HFFc6 (cell line): Measurements from ENCODE around the gene MPIG6B. TPM values are rescaled to one million over a fixed set of nuclear protein-coding genes. Genes with fewer than 3 reads are reported as not detected.

Experiments used
- DNase-seq: peaks from one replicate; pipeline ENCODE4 v3.0.0-alpha.2; 2018
- H3K27ac Mint-ChIP-seq: 2 replicates; pipeline ENCODE4 v1.8.0; 2020; ENCODE audit warnings: mild to moderate bottlenecking, mixed read lengths
- H3K27me3 Mint-ChIP-seq: 2 replicates; pipeline ENCODE4 v1.8.0; 2021; ENCODE audit warnings: mild to moderate bottlenecking, moderate library complexity, mixed read lengths; ENCODE audit not compliant: insufficient read depth
- H3K36me3 Mint-ChIP-seq: 2 replicates; pipeline ENCODE4 v1.8.0; 2021; ENCODE audit warnings: low read depth, mixed read lengths
- H3K4me1 Mint-ChIP-seq: 2 replicates; pipeline ENCODE4 v1.8.0; 2020; ENCODE audit warnings: low read depth, mixed read lengths
- H3K4me3 Mint-ChIP-seq: 2 replicates; pipeline ENCODE4 v1.8.0; 2020; ENCODE audit warnings: mild to moderate bottlenecking, moderate library complexity, mixed read lengths
- H3K9me3 Mint-ChIP-seq: 2 replicates; pipeline ENCODE4 v1.8.0; 2020; ENCODE audit warnings: mild to moderate bottlenecking, mixed read lengths
- CTCF ChIP-seq: fragments of 200-600 bp; sonication (generic); IDR thresholded peaks from 2 replicates; pipeline ENCODE4 v1.5.0; 2021; ENCODE audit warnings: antibody characterized with exemption, mild to moderate bottlenecking
- total RNA-seq, 6 experiments: library from RNA; stranded (reverse); fragmentation: NEBNext Ultra II Directional; extraction: Animal tissue kit (Norgen Biotek cat#: 25700); gene quantifications; 2 replicates in 1 of 6; 3 replicates in 5 of 6; pipeline ENCODE4 v1.2.3, GENCODE V29; 2021

MPIG6B gene
- total RNA-seq, 6 experiments from 2014 or later, result not detected

GRCh38 chr6:31741815-31742214 lies 18.6 kb downstream of the MPIG6B start:
- Mint-ChIP-seq H3K27me3 (no peaks in the 10 kb centered on the region; the same call in 1 of the 2 replicates), H3K36me3 (peaks cover 9% of the 10 kb centered on the region; the same call in 1 of the 2 replicates), H3K4me3 (no peak overlapping the region), H3K4me1 (peaks cover 43% of the 10 kb centered on the region), H3K27ac (peak overlapping the region; percentile 34; the same call in 1 of the 2 replicates), H3K9me3 (no peaks in the 10 kb centered on the region)
- no peak for TF ChIP-seq CTCF
- DNase-seq, result no peak

- TF ChIP-seq CTCF, result no peak
- H3K9me3 Mint-ChIP-seq, result no peaks in the 10 kb centered on the region
- no peak overlapping the region for H3K27ac Mint-ChIP-seq
- no peak for DNase-seq
- peaks cover 16% of the 10 kb centered on the region; the same call in 1 of the 2 replicates for H3K36me3 Mint-ChIP-seq
- H3K4me1 Mint-ChIP-seq, result peaks cover 39% of the 10 kb centered on the region
- H3K27me3 Mint-ChIP-seq, result no peaks in the 10 kb centered on the region; the same call in 1 of the 2 replicates
- no peak overlapping the region for H3K4me3 Mint-ChIP-seq
These were observed 19.7 kb downstream of the MPIG6B start for GRCh38 chr6:31742894-31743293.

- no peak for TF ChIP-seq CTCF
- Mint-ChIP-seq H3K4me1 (peaks cover 24% of the 10 kb centered on the region), H3K36me3 (peaks cover 16% of the 10 kb centered on the region; the same call in 1 of the 2 replicates), H3K4me3 (no peak overlapping the region), H3K27ac (no peak overlapping the region), H3K9me3 (no peaks in the 10 kb centered on the region), H3K27me3 (no peaks in the 10 kb centered on the region; the same call in 1 of the 2 replicates)
- DNase-seq, result no peak
These were observed 21.2 kb downstream of the MPIG6B start for GRCh38 chr6:31744422-31744821.

- peaks cover 25% of the 10 kb centered on the region for H3K4me1 Mint-ChIP-seq
- no peak overlapping the region for H3K27ac Mint-ChIP-seq
- peaks cover 16% of the 10 kb centered on the region; the same call in 1 of the 2 replicates for H3K36me3 Mint-ChIP-seq
- no peaks in the 10 kb centered on the region; the same call in 1 of the 2 replicates for H3K27me3 Mint-ChIP-seq
- no peak for DNase-seq
- TF ChIP-seq CTCF, result no peak
- no peak overlapping the region for H3K4me3 Mint-ChIP-seq
- H3K9me3 Mint-ChIP-seq, result no peaks in the 10 kb centered on the region
These were observed 26.3 kb downstream of the MPIG6B start for GRCh38 chr6:31749301-31750036.

- TF ChIP-seq CTCF, result no peak
- H3K4me1 Mint-ChIP-seq, result peaks cover 25% of the 10 kb centered on the region
- H3K9me3 Mint-ChIP-seq, result no peaks in the 10 kb centered on the region
- H3K4me3 Mint-ChIP-seq, result no peak overlapping the region
- H3K27ac Mint-ChIP-seq, result no peak overlapping the region; the same call in 1 of the 2 replicates
- no peaks in the 10 kb centered on the region for H3K27me3 Mint-ChIP-seq
- peaks cover 12% of the 10 kb centered on the region; the same call in 1 of the 2 replicates for H3K36me3 Mint-ChIP-seq
- peak; percentile 25 for DNase-seq
These were observed 27.3 kb downstream of the MPIG6B start for GRCh38 chr6:31750411-31751022.
